Medulla oblongata (tissue), 1 donor: ENCODE measurements around the gene SGSH.

ENCODE experiments used
- DNase-seq: peaks from one replicate; pipeline ENCODE4 v3.0.0-alpha.2; 2015; ENCODE audit errors: extremely low spot score

Gene SGSH

GRCh38 chr17:80227156-80227555 lies 7.0 kb upstream of the SGSH start:
- no peak for DNase-seq

DNA sequence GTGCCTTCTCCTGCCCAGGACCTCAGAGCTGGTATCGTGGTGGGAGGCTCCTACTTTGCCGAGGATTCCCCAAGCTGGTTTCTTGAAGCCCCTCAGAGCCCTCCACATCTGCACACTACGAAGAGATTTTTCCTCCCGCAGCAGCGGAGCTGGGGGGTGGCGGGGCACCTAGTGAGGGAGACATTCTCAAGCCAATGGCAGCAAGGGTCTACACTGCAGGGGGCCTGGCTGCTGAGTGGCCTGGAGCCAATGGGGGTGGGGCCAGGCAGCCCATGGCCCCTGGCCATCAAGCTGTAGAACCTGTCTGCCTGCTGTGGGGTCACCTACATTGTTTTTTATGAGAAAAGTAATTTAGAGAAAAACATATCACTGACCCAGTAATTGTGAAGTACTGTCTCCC lies 5.1 kb upstream of the SGSH start:
- DNase-seq, result no peak

- DNase-seq, result no peak
Observed at GRCh38 chr17:80224683-80225082, 4.5 kb upstream of the SGSH start.

- DNase-seq, result no peak
Observed at GRCh38 chr17:80223838-80224497, 3.8 kb upstream of the SGSH start.

GRCh38 chr17:80223142-80223815 lies 3.1 kb upstream of the SGSH start:
- no peak for DNase-seq

DNA sequence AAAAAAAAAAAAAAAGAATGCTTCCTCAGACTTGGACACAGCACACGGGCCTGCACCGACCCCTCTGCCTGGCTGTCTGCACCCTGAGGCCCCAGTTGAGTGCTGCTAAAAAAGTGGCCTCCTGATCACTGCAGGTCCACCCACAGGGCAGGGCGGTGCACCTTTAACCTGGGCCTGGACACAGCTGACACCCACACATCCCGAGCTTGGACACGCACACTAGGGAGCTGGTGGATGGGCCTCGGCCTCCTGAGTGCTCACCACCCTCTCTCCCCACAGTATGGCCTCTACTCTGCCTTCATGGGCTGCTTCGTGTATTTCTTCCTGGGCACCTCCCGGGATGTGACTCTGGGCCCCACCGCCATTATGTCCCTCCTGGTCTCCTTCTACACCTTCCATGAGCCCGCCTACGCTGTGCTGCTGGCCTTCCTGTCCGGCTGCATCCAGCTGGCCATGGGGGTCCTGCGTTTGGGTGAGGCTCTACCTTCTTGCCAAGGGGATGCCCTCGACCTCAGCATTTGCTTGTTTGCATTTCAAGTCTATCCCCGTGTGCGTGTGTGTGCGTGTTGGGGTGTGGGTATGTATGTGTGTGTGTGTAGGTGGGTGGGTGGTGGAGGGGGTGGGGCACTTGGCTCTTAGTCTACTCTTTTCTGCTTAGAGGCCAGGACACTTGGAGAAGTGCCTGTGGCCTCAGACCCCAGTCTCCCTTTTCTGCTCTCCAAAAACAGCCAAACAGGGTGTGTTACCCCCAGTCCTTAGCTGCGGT lies 2.4 kb upstream of the SGSH start:
- DNase-seq, result no peak

DNA sequence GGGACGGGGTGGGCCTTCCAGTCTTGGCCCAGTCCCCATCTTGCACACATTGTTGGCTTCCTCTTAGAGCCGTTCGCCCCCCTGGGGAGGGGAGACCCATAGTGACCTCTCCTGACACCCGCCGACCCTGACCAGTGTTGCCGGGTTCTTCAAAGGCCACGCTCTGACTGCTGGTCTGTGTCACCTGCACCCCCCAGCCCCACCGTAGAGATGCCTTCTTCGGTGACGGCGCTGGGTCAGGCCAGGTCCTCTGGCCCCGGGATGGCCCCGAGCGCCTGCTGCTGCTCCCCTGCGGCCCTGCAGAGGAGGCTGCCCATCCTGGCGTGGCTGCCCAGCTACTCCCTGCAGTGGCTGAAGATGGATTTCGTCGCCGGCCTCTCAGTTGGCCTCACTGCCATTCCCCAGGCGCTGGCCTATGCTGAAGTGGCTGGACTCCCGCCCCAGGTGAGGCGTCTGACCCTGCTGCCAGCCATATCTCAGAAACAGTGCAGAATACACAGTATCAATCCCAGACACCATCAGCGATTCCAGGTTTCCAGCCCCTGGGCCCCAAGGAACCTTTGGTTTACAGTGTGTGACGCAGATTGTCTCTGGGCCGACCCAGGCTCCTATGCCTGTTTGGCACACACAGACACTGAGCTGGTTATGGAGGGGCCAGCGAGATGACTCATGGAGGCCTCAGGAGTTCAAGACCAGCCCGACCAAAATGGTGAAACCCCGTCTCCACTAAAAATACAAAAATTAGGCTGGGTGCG lies 1.4 kb upstream of the SGSH start:
- no peak for DNase-seq

- DNase-seq, result peak; percentile 20
Observed at GRCh38 chr17:80220736-80221215, 643 bp upstream of the SGSH start.

DNA sequence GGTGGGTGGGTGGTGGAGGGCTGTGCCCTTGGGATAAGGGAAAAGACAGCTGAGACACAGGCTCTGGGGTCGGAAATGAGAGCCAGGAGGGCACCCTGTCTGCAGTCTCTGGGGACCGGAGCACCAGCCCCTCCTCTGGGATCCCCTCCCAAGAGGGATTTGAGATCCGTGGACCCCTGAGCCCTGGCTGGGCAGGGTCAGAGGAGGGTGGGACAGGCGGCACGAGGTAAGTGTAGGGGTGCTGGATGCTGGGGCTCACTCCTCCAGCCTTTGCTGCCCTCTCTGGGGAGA lies 425 bp downstream of the SGSH start:
- no peak for DNase-seq

GRCh38 chr17:80219013-80219762 lies 945 bp downstream of the SGSH start:
- DNase-seq, result peak; percentile 72

GRCh38 chr17:80218391-80218790 lies 1.7 kb downstream of the SGSH start:
- DNase-seq, result no peak

DNA sequence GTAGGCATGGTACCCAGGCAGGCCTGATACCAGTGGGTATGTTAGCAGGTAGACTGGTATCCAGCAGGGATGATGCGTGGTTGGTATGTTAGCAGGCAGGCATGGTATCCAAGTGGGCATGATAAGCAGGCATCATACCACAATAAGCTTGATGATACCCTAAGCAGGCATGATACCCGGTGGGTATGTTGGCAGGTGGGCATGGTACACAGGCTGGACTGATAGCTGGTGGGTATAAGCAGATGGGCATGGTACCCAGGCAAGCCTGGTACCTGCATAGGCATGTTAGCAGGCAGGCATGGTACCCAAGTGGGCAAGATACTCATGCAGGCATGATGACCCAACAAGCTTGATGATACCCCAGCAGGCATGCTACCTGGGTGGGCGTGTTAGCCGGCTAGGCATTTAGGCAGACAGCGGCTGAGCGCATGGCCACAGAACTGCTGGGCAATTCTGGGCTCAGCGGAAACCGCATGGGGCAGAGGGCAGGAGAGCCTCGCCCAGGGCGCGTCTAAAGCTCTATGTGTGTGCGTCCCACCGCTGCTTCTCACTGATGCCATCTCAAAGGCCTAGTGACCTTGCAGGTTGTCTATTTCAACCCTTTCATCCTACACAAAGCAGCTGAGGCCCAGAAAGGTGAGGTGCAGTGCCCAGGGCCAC lies 2.3 kb downstream of the SGSH start:
- DNase-seq, result no peak

DNA sequence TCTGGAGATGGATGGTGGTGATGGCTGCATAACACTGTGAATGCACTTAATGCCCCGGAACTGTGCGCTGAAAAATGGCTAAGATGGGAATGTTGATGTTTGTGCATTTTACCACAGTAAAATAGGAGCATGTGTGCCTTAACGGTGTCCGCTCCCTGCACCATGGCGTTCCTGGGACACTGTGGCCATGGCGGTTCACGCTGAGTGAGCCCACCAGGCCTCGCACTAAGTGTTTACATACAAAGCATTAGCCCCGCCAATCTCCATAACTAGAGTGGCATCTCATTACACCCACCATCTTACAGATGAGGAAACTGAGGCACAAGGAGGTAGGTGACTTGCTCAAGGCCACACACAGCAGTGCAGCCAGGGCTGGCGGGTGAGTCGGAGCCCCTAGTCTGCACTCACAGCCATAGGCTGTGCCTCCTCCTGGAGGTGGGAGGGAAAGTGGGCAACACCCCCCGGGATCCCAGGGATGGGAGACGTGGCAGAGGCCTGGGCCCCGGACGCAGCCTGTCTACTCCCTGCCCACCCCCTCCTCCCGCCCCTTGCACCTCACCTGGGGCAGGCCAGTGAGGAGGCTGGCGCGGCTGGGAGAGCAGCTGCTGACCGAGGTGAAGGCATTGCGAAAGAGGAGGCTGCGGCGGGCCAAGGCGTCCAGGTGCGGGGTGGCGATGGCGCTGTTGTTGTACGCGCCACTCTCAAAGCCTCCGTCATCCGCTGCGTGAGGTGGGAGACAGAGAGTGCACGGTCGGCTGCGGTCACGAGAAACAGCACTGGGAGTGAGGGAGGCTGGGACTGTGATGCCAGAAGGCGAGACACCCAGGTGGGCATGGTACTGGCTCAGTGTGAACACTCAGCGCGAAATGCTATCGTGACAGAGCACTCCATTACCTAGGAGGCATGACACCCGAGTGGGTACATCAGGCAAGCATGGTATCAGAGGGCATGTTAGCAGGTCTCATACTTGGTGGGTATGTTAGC lies 3.4 kb downstream of the SGSH start:
- DNase-seq, result no peak

- DNase-seq, result no peak
Observed at GRCh38 chr17:80214878-80215210, 5.3 kb downstream of the SGSH start.

DNA sequence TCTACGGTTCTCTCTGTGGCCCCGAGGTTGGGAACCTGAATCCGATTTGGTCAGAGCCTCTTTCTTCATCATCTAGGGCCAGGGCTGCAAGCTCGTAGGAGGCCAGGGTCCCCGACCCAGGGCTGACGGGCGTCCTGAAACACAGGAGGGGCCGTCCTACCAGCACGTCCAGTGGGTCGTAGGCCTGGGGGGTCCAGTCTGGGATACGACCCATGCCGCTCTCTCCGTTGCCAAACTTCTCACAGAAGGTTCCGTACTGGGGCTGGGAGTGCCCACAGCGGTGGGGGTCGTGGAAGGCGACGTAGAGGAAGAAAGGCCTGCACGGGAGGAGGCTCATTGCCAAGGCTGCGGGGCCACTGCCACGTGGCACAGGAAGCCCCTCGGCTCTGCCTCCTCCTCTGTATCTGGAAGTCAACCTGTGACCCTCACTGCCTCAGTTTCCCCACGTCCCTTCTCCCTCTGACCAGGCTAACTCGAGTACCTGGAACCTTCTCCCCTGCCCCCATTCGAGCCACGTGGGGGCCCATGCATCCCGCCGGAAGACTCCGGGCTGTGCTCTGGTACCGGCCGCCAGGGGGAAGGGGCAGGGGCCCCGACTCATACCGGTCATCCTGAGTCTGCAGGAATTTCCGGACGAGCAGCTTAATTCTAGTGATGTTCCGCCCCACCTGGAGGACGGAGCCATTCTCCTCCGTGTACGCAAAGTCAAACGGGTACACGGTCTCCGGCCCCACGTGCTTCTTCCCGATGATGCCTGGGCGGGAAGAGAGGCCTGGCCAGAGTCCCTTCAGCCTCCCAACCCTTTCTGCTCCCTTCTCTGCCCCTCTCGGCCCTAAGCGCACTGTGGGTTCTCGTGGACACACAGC lies 5.9 kb downstream of the SGSH start:
- no peak for DNase-seq

GRCh38 chr17:80213643-80213975 lies 6.5 kb downstream of the SGSH start:
- no peak for DNase-seq

DNA sequence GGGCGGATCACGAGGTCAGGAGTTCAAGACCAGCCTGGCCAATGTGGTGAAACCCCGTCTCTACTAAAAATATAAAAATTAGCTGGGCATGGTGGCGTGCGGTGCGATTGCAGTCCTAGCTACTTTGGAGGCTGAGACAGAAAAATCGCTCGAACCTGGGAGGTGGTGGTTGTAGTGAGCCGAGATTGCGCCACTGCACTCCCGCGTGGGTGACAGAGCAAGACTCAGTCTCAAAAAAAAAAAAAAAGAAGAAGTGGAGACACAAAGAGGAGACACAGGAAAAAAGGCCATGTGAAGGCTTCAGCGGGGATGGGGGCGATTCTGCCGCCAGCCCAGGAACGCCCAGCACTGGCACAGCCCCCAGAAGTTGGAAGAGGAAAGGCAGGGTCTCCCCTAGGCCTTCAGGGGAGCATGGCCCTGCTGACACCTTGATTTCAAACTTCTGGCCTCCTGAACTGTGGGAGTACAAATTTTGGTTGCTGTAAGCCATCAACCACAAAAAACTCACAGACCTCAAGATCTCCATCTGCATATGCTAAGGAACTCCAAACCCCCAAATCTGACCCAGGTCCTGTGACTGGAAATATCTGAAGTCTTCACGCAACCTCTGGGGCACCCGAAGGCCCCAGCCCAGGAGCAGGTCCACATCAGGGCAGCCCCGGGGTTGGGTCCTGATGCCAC lies 7.0 kb downstream of the SGSH start:
- DNase-seq, result peak; percentile 20

GRCh38 chr17:80212511-80212910 lies 7.6 kb downstream of the SGSH start:
- DNase-seq, result no peak

DNA sequence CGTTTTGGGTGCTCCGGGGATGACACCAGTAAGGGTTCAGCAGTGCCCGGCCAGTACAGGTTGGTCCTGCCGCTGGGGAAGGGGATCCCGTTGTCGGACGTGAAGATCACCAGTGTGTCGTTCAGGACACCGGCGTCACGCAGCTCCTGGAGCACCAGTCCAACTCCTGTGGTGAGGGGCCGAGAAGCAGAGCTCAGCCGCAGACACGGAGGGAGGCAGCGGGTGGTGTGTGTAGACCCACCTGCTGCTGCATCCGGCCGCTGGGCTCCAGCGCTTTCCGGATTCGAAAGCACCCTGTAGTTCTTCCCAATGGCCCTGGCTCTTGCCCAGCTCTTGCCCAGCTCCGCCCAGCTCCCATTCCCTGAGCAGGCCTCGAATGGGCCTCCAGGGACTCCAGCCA lies 8.0 kb downstream of the SGSH start:
- no peak for DNase-seq
